ENCODE measurements around the gene RAET1L.
"Not testable (repeated sequence)": the region's sequence is repeated elsewhere in the genome, so short reads cannot be mapped to it uniquely, and the experiment has no call there.

GRCh38 chr6:150015281-150016001 lies 9.9 kb downstream of the RAET1L start:
- TF ChIP-seq CTCF (conservative IDR thresholded peaks at IDR 0.05 in 1 of 2, IDR thresholded peaks at IDR 0.05 in 1 of 2; ENCODE audit: low read depth in 1 of 2, low read length in 2 of 2), result not testable (repeated sequence)
- TF ChIP-seq EZH2 (IDR thresholded peaks at IDR 0.05; ENCODE audit: low read length, missing control alignments), result peak; percentile 72

Data from fibroblast of lung (primary cell).